NCI-H748 (cell line): ENCODE results near the gene NAA15.
"Not testable (repeated sequence)": the region's sequence is repeated elsewhere in the genome, so short reads cannot be mapped to it uniquely, and the experiment has no call there.

ENCODE experiments used
- DNase-seq: peaks from one replicate; lab custom pipeline; 2025; ENCODE audit not compliant: unreplicated experiment; lab: John Stamatoyannopoulos, UW

Gene NAA15

GRCh38 chr4:139301113-139301820 lies at the start of gene NAA15:
TSS of gene NAA15 (plus strand) at chr4:139301505. CDS start at chr4:139301778, 273 bp downstream.
- peak; percentile 97 for DNase-seq

GRCh38 chr4:139253046-139253445 lies 48.3 kb upstream of the NAA15 start:
- DNase-seq, result no peak

GRCh38 chr4:139253713-139254112 lies 47.6 kb upstream of the NAA15 start:
- no peak for DNase-seq

GRCh38 chr4:139255581-139255980 lies 45.7 kb upstream of the NAA15 start:
- DNase-seq, result not testable (repeated sequence)

- no peak for DNase-seq
These were observed 45.0 kb upstream of the NAA15 start for GRCh38 chr4:139256349-139256748.

- peak; percentile 66 for DNase-seq
These were observed 35.7 kb upstream of the NAA15 start for GRCh38 chr4:139265654-139266053.

- DNase-seq, result no peak
These were observed 35.1 kb upstream of the NAA15 start for GRCh38 chr4:139266208-139266582.

- no peak for DNase-seq
These were observed 34.6 kb upstream of the NAA15 start for GRCh38 chr4:139266583-139267257.

- no peak for DNase-seq
These were observed 34.0 kb upstream of the NAA15 start for GRCh38 chr4:139267301-139267700.

GRCh38 chr4:139273835-139274234 lies 27.5 kb upstream of the NAA15 start:
- DNase-seq, result no peak

GRCh38 chr4:139274790-139275189 lies 26.5 kb upstream of the NAA15 start:
- DNase-seq, result no peak

GRCh38 chr4:139275281-139275735 lies 26.0 kb upstream of the NAA15 start:
- no peak for DNase-seq

GRCh38 chr4:139278485-139278884 lies 22.8 kb upstream of the NAA15 start:
- DNase-seq, result no peak

GRCh38 chr4:139278912-139279759 lies 22.2 kb upstream of the NAA15 start:
- DNase-seq, result peak; percentile 32

- DNase-seq, result peak; percentile 65
These were observed 21.3 kb upstream of the NAA15 start, which contains the start of gene MGARP for GRCh38 chr4:139279760-139280620. TSS of gene MGARP (minus strand) at chr4:139280225. CDS start at chr4:139280158, 67 bp downstream.

GRCh38 chr4:139282065-139282720 lies 19.1 kb upstream of the NAA15 start:
- DNase-seq, result no peak

- no peak for DNase-seq
These were observed 18.6 kb upstream of the NAA15 start for GRCh38 chr4:139282721-139283075.

GRCh38 chr4:139286186-139286698 lies 15.1 kb upstream of the NAA15 start:
- DNase-seq, result no peak

GRCh38 chr4:139295206-139295941 lies 5.9 kb upstream of the NAA15 start:
- peak; percentile 90 for DNase-seq
